Fibroblast of pulmonary artery (primary cell): ENCODE data around the gene GPR176.

Experiments used
- DNase-seq: peaks from one replicate; pipeline ENCODE4 v3.0.0-alpha.2; 2010; ENCODE audit warnings: low read depth
- H3K4me3 ChIP-seq: replicated peaks from 2 replicates; pipeline ENCODE4 v1.5.1; 2011; ENCODE audit warnings: low read depth, mild to moderate bottlenecking, control low read depth, low read length, moderate library complexity
- CTCF ChIP-seq: IDR thresholded peaks from 2 replicates; pipeline ENCODE4 v1.5.1; 2011; ENCODE audit warnings: mild to moderate bottlenecking, control low read depth, low read length, inconsistent platforms; ENCODE audit errors: missing control alignments

GPR176 gene

DNA sequence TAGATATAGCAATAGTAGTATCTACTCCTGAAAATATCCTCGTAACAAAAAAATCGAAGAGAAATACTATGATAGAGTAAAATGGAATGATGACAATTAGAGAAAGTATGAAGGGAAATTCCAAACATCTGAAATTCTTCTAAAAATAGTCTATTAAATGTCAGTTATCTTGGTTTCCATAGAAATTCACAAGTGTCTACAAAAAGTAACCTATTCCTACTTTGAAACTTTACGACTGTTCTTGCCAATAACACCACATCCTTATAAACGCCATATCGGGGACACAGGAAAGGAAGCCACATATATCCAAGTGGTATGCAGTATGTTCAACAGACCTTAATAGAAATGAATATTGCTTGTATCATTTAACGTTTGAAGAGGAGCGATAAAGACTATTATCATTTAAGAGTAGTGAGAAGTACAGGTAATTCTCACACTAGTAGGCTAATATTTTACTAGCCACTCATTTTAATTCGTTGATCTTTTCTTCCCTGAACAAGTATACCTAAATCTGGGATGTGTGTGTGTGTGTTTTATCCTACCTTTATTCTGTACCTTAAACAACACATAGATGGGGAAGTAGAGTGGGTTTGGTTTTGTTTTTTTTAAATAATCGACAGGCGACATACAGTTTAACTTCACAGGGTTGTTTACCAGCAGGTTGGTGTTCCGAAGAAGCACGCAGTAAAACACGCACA is 1.2 kb downstream of the GPR176 start:
- H3K4me3 ChIP-seq: peak overlapping the region; percentile 82
- DNase-seq: peak; percentile 86
- TF ChIP-seq CTCF: no peak

DNA sequence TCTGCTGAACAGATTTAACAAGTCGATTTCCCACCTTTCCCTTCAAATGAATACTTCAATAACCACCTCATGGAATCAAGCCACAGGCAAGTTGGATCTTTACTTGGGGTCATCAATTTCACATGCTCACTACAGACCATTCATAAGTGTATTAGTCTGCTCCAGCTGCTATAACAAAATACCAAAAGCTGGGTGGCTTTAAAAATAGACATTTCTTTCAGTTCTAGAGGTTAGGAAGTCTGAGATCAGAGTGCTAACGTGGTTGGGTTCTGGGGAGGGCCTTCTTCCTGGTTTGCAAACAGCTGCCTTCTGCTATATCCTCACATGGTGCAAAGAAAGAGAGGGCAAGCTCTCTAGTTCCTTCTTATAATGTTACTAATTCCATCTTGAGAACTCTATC is 5.1 kb downstream of the GPR176 start:
- no peak for DNase-seq
- TF ChIP-seq CTCF: no peak
- no peak overlapping the region for H3K4me3 ChIP-seq

DNA sequence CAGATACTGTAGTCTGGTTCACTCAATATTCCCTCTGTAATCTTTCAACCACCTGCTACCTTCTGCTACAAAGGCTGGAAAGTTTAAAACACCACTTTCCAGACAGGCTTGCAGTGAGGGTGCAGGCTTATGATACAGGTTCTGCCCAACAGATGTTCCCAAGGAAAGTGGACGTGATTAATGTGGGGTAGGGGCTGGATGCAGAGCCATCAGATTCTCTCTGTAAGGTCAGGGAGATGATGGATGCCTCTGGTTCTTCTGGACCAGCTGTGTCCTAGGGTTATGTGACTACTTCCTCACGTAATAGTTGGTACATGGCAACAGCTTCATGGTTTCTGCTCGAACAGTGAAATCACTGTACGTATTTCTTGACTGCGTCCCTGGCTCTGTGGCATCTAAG is 11.1 kb downstream of the GPR176 start:
- no peak for TF ChIP-seq CTCF
- DNase-seq: no peak
- no peak overlapping the region for H3K4me3 ChIP-seq

- peak; percentile 89 for DNase-seq
- no peak overlapping the region for H3K4me3 ChIP-seq
- TF ChIP-seq CTCF: no peak
Measured at GRCh38 chr15:39908186-39908585, 11.9 kb downstream of the GPR176 start.

DNA sequence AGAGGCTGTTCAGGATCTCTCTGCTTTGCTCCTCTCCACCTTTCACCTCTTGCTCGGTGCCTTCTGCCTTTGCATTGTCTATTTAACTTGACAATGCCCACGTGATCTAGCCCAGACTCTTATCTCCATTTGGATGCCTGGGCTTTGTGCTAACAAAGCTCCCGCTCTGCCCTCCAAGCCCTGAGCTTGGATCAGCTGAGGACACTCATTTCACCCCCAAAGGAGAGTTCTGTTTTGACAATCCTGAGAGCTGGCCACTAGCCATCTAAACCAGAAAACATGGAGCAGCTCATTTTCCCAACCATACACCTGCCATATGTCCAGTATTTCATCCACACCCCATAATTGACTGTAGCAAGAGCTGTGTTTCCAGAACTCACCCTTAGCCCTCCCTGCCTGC is 12.8 kb downstream of the GPR176 start:
- DNase-seq: no peak
- no peak overlapping the region for H3K4me3 ChIP-seq
- no peak for TF ChIP-seq CTCF

- DNase-seq: no peak
- TF ChIP-seq CTCF: no peak
- no peak overlapping the region for H3K4me3 ChIP-seq
Measured at GRCh38 chr15:39904115-39904514, 16.0 kb downstream of the GPR176 start.

- TF ChIP-seq CTCF: no peak
- DNase-seq: no peak
- H3K4me3 ChIP-seq: no peak overlapping the region
Measured at GRCh38 chr15:39898317-39898716, 21.7 kb downstream of the GPR176 start.
